Stimulated activated CD4-positive, alpha-beta T cell treated with anti-CD3 and anti-CD28 coated beads, Interleukin-4, amount 100 ng/mL, for 24 hours (primary cell): ENCODE results near the gene FYN.

ENCODE experiments used
- DNase-seq: peaks from one replicate; pipeline ENCODE4 v3.0.0-alpha.2; 2020

The FYN gene

GRCh38 chr6:111766201-111766857 is 106.9 kb downstream of the FYN start:
- no peak for DNase-seq

- no peak for DNase-seq
These were observed 107.5 kb downstream of the FYN start for GRCh38 chr6:111765763-111766162.

DNA sequence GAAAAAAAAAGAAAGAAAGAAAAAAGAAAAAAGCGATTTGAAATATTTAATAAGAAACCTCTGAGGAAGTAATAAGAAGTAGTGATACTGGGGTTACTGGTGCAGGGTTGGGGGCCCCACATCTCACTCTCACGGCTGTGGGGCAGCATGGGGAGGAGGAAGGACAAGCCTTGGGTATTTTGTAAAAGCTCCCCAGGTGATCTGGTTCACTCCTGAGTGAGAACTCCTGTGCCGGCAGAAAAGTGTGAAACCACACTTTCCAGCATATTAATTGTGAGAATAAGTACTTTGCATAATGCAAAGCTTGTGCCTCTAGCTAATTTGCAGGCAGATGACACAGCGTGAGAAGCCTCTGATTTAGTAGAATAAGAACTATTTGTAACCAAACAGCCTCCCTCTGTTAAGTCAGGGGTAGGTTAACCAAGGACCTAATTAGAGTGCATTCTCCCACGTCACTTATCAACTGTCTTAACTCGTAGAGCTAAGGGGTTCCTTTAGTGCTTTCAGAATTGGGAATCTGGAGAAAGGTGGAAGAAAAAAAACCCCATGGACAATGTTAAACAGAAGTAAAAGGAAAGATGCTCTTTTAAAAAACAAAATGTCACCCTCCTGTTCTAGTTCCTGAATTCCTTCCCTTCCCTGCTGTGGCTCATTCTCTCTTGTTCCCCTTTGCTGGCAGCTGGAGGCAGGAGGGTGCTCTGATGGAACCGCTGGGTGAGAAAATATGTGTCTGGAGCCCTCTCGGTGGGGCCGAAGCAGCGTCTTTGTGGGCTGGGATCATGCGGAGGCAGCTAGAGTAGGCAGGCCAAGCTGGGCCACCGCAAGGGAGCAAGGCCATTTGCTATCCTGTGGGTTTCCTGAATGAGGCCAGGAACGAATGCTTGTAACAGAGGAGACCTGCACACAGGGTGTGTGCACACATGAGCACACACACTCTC is 108.7 kb downstream of the FYN start:
- DNase-seq: peak; percentile 78

- no peak for DNase-seq
These were observed 109.9 kb downstream of the FYN start for GRCh38 chr6:111763381-111763780.

DNA sequence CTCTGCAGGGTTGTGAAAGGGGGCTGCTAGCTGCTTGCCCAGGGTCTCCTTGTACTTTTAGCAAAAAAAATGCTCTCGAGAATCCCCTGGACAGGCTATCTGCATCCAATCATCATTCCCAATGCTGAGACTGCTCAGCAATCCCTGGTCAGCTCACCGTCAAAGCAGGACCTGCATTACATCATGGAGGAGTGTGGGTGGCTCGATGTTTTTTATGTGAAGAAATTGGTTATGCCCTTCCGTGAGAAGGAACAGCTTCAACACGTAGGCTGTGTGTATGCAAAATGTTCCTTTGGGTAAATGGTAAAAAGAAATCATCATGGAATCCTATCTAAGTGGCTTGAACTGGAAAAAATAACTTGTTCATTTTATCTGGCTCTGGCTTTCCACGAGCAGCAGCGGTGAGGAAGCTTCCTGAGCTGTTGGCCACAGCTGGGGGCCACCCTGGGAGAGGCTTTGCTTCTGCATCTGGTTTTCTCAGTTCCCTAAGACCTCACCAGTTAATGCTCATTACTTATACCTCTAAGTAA is 111.4 kb downstream of the FYN start:
- DNase-seq: peak; percentile 70

DNA sequence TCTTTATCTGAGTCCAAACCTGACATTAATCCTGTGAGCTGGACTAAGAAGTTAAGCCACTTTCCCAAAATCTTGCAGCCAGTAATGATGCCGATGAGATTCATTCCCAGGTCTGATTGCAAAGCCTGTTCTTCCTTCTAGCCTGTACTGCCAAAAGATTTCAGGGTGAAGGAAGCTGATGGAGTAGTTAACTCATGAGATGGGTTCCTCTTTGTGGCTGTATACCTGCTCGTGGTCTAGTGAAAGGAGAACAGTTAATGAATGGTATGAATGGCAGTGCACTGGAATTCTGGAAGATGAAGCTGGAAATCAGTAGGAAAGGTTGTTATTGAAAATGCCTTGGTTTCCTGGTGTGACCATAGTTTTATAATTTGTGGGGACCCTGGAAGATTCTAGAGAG is 112.0 kb downstream of the FYN start:
- DNase-seq: no peak

- peak; percentile 64 for DNase-seq
These were observed 113.1 kb downstream of the FYN start for GRCh38 chr6:111759836-111760785.

- peak; percentile 46 for DNase-seq
These were observed 113.9 kb downstream of the FYN start for GRCh38 chr6:111759331-111759835.

DNA sequence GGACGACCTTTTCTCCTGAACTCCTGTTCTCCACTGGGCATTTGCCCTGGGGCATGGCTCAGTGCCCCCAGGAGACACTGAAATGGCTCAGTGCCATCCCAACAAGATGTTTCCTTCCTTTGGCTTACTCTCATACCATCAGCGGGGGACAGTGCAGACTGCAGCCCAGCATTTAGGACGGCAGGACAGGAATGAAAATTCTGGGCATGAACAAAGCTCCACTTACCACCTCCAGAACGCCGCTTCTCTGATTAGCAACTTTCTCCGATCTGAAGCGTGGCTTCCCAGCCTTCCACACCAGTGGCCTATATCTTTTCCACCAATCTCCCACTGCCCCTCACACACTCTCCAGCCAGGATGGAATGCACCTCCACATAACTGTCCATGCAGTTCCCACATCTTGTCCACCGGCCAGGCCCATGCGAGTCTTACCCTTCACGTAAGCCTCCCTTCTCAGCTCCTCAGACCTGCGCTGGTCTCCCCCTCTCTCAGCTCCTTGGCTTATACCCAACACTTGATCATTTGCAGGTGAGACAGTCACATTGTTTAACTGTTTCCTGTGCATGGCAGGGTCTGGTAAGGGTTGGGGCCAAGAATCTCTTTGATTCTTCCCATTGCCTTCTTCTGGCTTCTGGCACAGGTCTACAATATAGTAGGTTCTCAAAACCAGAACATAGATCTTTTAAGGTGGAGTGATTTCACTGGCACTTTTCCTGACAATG is 114.5 kb downstream of the FYN start:
- no peak for DNase-seq

DNA sequence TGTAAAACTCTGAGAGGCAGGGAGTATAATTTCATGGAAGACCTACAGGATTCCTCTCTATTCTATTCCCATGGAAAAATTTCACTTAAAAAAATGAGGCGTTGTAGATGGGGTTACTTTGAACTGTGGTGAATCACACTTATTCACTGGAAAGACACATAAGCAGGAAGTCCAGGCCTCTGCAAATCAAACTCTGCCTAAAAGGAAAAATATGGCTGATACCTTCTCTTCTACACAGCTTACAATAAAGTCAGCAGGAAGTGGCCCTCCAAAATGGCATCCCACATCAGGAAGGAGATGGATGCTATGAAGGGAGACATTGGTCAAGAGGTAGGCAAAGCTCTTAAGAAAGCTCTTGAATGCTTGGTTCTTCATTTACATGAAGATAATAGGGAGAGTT is 115.9 kb downstream of the FYN start:
- no peak for DNase-seq

- no peak for DNase-seq
These were observed 118.8 kb downstream of the FYN start for GRCh38 chr6:111754423-111754822.

DNA sequence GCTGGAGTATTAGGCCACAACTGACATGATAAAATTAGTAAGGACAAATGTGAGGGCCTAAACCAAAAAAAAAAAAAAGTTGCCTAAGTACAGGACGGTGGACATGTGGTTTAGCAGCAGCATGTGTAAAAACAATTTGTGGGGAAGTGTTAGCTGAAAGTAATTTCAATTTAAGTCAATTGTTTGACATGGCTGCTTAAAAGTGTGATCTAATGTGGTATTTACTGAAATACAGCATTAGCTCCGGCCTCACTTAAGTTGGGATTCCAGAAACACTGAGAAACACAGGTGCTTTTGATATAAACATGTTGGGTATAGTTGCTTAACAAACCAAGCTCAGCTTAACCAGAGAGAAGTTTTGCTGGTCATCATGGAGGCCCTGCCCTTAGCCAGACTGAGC is 119.7 kb downstream of the FYN start:
- no peak for DNase-seq

GRCh38 chr6:111752476-111752875 is 120.8 kb downstream of the FYN start:
- DNase-seq: no peak

GRCh38 chr6:111750753-111751673 is 122.2 kb downstream of the FYN start:
- peak; percentile 57 for DNase-seq

DNA sequence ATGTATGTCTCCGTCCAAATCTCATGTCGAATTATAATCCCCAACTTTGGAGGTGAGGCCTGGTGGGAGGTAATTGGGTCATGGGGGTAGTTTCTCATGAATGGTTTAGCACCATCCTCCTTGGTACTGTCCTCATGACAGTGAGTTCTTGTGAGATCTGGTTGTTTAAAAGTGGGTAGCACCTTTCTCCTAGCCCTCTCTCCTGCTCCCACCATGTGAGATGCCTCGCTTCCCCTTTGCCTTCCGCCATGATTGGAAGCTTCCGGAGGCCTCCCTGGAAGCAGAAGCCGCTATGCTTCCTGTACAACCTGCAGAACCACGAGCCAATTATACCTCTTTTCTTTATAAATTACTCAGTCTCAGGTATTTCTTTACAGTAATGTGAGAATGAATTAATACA is 123.1 kb downstream of the FYN start:
- no peak for DNase-seq

- no peak for DNase-seq
These were observed 125.0 kb downstream of the FYN start for GRCh38 chr6:111748231-111748647.

DNA sequence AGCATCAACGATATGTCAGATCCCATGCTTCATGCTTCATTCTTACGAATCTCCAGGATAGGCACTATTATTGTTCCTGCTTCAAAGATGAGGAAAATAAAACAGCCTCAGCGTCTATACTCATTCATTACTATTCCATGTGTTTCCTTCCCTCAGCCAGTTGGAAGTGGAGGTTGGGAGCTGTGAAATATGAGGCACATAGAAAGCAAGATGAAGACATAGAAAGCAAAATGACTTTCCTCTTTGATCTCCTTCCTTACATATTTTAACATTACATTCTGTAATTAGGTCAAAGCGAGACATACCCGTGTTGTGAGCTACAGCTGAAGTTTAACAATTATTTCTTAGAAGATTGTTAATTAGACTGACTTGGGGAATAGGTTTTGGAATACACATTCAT is 125.4 kb downstream of the FYN start:
- DNase-seq: no peak

DNA sequence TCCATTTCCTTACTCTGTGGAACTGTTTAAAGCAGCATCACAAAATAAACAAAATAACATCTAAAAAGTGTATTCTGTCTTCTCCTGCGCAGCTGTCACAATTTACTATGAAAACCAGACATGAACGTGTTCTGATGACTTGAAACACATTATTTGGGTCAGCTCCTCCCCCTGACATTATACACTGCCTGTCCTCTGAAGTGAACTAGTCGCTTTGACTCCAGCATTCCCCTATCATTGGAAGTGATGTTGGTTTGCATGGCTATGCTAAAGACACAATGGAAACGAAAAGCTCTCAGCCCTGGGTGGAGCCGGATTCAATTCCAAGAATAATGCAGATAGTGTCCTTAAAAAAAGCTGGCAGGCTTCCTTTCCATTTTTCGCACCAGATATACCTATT is 125.9 kb downstream of the FYN start:
- DNase-seq: no peak

DNA sequence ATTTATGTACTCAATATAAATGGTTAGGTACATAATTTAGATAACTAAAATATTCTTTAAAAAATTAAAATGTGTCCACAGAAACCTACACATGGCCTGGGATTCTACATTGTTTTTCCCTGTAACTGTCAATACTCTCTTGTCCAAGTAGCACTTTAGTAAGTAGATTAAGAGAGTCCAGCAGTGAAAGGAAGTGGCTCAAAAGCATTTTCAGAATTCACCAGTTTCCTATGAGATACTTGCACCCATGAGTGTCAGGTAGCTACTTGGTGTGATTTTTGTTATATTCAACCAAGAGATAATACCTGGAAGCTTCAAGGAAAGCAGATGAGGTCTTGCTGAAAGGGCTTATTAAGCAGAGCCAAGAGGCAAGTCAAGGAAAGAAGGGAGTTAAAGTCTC is 126.3 kb downstream of the FYN start:
- DNase-seq: no peak

GRCh38 chr6:111745636-111746035 is 127.6 kb downstream of the FYN start:
- no peak for DNase-seq

- no peak for DNase-seq
These were observed 128.1 kb downstream of the FYN start for GRCh38 chr6:111745186-111745585.
